Measurements from ENCODE around the gene NT5C.
"Not testable (repeated sequence)": the region's sequence is repeated elsewhere in the genome, so short reads cannot be mapped to it uniquely, and the experiment has no call there.

Gene NT5C

GRCh38 chr17:75130059-75130631 lies 1.4 kb downstream of the NT5C start:
- Histone ChIP-seq H3K4me3 (ENCODE audit: low read depth, low read length) (peak overlapping the region; percentile 77), H3K36me3 (replicated peaks) (peaks cover 2% of the 10 kb centered on the region), H3K27me3 (replicated peaks) (no peaks in the 10 kb centered on the region), H3K27ac (no peak overlapping the region)
- TF ChIP-seq CTCF (IDR thresholded peaks at IDR 0.05; ENCODE audit: low read depth, low read length, missing control alignments) = no peak
- in situ Hi-C loops (cut with HindIII; ENCODE audit: low pct_ligation_motif_present, low sequenced_read_pairs) = no loop called here
- no peak for DNase-seq

GRCh38 chr17:75129576-75129975 lies 2.0 kb downstream of the NT5C start:
- H3K36me3 ChIP-seq (replicated peaks) = no peaks in the 10 kb centered on the region
- DNase-seq = no peak
- in situ Hi-C loops (cut with HindIII; ENCODE audit: low pct_ligation_motif_present, low sequenced_read_pairs) = no loop called here
- no peak for TF ChIP-seq CTCF (IDR thresholded peaks at IDR 0.05; ENCODE audit: low read depth, low read length, missing control alignments)
- no peak overlapping the region for H3K4me3 ChIP-seq (ENCODE audit: low read depth, low read length)
- no peak overlapping the region for H3K27ac ChIP-seq
- no peaks in the 10 kb centered on the region for H3K27me3 ChIP-seq (replicated peaks)

- no peak for DNase-seq
- TF ChIP-seq CTCF (IDR thresholded peaks at IDR 0.05; ENCODE audit: low read depth, low read length, missing control alignments) = no peak
- in situ Hi-C loops (cut with HindIII; ENCODE audit: low pct_ligation_motif_present, low sequenced_read_pairs) = no loop called here
- H3K36me3 ChIP-seq (replicated peaks) = no peaks in the 10 kb centered on the region
- H3K4me3 ChIP-seq (ENCODE audit: low read depth, low read length) = no peak overlapping the region
- no peaks in the 10 kb centered on the region for H3K27me3 ChIP-seq (replicated peaks)
- no peak overlapping the region for H3K27ac ChIP-seq
Observed at GRCh38 chr17:75128694-75129505, 2.6 kb downstream of the NT5C start.

- H3K27me3 ChIP-seq (replicated peaks); H3K4me3 ChIP-seq (ENCODE audit: low read depth, low read length); in situ Hi-C loops (cut with HindIII; ENCODE audit: low pct_ligation_motif_present, low sequenced_read_pairs); H3K27ac ChIP-seq; H3K36me3 ChIP-seq (replicated peaks); DNase-seq: not testable (repeated sequence)
Observed at GRCh38 chr17:75127936-75128335, 3.6 kb downstream of the NT5C start.

GRCh38 chr17:75126954-75127353 lies 4.6 kb downstream of the NT5C start:
- in situ Hi-C loops (cut with HindIII; ENCODE audit: low pct_ligation_motif_present, low sequenced_read_pairs) = no loop called here
- H3K36me3 ChIP-seq (replicated peaks) = no peaks in the 10 kb centered on the region
- H3K27me3 ChIP-seq (replicated peaks) = no peaks in the 10 kb centered on the region
- no peak overlapping the region for H3K4me3 ChIP-seq (ENCODE audit: low read depth, low read length)
- TF ChIP-seq CTCF (IDR thresholded peaks at IDR 0.05; ENCODE audit: low read depth, low read length, missing control alignments) = no peak
- no peak for DNase-seq
- H3K27ac ChIP-seq = no peak overlapping the region

GRCh38 chr17:75125984-75126383 lies 5.6 kb downstream of the NT5C start:
- no peak overlapping the region for H3K4me3 ChIP-seq (ENCODE audit: low read depth, low read length)
- H3K36me3 ChIP-seq (replicated peaks) = no peaks in the 10 kb centered on the region
- no peaks in the 10 kb centered on the region for H3K27me3 ChIP-seq (replicated peaks)
- DNase-seq = no peak
- TF ChIP-seq CTCF (IDR thresholded peaks at IDR 0.05; ENCODE audit: low read depth, low read length, missing control alignments) = no peak
- in situ Hi-C loops (cut with HindIII; ENCODE audit: low pct_ligation_motif_present, low sequenced_read_pairs) = no loop called here
- no peak overlapping the region for H3K27ac ChIP-seq
